Umbilical cord (tissue), 2 donors: Measurements from ENCODE around the gene UBA5. TPM values are rescaled to one million over a fixed set of nuclear protein-coding genes. Genes with fewer than 3 reads are reported as not detected.

Experiments used
- DNase-seq: peaks from one replicate; pipeline ENCODE4 v3.0.0-alpha.2; 2015; ENCODE audit warnings: low spot score
- total RNA-seq: library from RNA; depleted of rRNA; stranded (reverse); fragments of >200 nt; gene quantifications from one replicate; pipeline ENCODE4 v1.2.3, GENCODE V29; 2014; ENCODE audit warnings: low replicate concordance; ENCODE audit not compliant: insufficient read depth

Gene UBA5
- total RNA-seq, 1 donor from 2014 or later: 42.1 TPM

DNA sequence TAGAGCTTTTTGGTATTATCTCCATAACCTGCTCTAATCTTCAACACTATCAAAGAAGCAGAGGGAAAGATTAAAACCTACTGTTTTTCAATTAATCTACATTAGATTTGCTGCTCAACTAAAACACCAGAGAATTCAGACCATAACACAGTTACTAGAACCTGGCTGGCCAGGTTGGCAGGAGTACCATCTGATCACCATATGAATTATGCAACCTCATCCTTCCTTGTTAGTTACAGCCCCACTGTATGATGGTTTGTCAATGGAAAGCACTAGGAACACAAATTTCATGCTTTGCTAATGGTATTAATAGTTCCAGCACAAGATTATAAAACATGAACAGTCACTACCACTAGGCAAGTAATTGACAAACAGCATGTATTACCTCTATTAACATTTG is 56.2 kb downstream of the UBA5 start:
- DNase-seq: no peak

DNA sequence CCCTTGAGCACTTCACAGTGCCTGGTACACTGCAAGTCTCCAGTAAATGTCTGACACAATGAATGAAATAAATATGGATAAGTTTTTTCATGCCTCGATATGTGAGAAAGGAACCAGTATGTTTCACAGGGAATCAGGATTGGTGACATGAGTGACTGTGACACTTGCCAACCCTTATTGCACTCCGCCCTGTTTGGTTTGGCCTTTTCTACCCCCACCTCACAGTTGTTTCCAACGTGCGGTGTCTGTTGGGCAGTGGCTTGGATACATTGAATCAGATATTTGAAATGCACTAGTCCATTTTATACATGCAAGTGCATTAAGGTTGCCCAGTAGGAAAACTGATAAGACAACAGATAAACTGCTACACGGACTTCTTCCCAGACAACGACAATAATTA is 60.1 kb downstream of the UBA5 start:
- no peak for DNase-seq

DNA sequence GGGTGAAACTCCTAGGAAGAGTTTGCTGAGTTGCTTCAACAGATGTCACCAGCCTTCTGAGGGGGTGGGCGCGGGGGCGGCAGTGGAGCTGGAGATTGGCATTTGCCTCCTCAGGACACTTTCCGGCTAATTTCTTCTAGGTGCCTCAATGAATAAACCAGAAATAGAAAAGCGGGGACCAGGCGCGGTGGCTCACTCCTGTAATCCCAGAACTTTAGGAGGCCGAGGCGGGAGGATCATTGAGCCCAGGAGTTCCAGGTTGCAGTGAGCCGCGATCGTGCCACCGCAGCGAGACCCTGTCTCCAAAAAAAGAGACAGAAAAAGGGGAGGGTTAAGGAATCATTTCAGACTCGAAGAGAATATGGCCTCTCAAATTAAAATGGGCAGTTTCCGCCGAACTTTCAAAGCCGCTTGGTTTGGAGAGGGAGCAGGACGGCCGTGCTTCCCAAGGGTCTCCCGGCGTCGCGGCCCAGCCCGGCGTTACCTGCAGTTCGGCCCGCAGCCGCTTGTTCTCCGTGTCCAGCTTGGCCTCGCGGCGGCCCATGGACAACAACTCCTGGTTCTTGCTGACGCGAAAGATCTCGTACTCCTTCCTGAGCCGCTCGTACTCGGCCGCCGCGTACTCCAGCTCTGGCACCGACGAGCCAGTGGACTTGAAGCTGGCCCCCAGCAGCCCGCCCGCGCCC is 61.5 kb downstream of the UBA5 start:
- no peak for DNase-seq

DNA sequence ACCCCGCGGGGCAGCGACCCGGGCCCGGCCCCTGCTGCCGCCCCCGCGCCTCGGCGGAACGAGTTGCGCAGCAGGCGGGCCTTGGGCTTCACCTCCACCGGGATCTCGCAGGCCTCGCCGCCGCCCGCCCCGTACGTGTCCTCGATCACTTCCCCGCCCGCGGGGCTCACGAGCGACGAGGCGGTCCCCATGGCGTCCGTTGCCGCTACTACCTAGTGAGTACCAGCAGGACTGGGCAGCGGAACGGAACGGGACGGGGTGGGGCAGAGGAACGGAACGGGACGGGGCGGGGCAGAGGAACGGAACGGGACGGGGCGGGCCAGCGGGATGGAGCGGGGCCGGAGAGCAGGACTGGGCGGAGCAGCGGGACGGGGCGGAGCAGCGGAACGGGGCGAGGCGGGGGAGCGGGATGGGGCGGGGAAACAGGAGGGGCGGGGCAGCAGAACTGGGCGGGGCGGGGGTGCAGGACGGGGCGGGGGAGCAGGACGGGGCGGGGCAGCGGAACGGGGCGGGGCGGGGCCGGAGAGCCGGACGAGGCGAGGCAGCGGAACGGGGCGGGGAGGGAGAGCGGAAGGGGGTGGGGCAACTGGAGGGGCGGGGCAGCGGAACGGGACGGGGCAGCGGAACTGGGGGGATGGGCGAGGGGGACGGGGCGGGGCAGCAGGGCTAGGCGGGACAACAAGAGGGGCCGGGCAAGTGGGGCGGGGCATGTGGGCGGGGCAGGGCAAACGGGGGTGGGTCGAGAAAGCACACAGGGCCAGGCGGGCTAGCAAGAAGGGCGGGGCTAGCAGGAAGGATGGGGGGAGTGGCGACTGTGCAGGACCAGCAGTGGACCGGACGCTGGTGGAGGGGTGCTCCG is 62.3 kb downstream of the UBA5 start, which contains the start of gene NPHP3:
Gene NPHP3 (minus strand): TSS at position 245 of the 859 bp plus-strand sequence. CDS start 54 bp downstream, at position 191.
- DNase-seq: peak; percentile 97

DNA sequence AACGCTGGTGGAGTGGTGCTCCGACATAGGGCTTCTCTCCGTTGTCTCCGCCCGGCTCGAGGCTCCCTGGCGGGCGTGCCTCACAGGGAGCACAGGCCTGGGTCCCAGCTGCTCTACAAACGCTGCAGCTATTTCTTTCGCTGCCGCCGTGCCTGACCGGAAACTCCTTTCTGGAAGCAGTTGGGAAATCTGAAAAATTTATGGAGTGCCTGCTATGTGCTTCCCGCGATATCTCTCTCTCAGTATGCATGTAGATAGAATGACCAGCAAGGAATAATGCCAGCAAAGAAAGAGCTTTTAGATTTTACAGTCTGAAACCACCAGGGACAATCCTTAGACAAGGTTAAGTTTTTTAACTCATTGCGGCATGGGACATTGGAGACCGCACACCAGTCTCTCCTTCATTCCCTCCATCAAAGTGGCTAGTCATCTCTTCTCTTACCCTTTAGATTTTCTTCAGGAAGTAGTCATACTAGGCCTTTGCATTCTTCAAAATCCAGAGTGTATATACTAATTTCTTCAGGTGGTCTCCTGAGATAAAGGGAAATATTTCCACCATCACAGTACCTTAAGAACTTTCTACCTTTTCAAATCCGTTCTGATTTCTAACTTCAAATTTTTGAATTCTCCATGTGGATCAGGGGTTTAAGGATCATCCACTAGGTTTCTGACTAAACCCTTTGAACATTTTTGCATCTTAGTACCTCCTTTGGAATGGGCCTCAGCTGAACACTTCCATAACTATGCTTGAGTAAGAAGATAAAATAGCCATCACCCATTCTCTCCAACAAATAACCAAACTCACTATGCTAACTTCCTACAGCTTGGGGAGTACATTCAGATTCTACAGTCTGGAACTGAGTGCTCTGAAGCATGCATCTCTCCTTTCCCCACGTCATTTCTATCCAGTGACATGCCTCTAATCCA is 63.2 kb downstream of the UBA5 start:
- no peak for DNase-seq

DNA sequence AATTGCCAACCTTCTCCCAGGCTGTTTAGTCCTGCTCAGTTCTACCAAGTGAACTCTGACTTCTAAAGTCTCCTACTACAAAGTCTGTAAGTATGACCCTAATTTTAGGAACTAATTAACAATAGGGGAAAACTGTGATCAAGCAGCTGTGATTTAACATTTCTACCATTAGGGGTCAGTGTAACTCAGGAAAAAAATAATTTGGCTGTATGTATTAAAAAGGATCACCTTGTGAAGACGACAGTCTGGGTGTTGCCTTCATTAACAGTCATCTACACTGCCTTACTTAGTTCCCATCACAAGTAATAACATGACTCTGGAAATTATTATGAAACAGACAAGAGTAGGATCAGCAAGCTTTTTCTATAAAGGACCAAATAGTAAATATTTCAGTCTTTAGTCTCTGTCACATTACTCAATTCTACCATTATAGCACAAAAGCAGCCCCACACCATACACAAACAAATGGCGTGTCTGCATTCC is 66.3 kb downstream of the UBA5 start:
- peak; percentile 40 for DNase-seq

Other genes with a start within 250 kb of the UBA5 start
- gene DNAJC13, start 242.8 kb upstream of the UBA5 start, total RNA-seq: 73.7 TPM
- gene ACKR4, start 63.1 kb upstream of the UBA5 start, total RNA-seq: 2.6 TPM
- 29.4 TPM for gene ACAD11, start 520 bp upstream of the UBA5 start, total RNA-seq
- 72.2 TPM for gene NPHP3, start 62.1 kb downstream of the UBA5 start, total RNA-seq